Measurements from ENCODE around the gene ZPBP2.
"Not testable (repeated sequence)": the region's sequence is repeated elsewhere in the genome, so short reads cannot be mapped to it uniquely, and the experiment has no call there.

Gene ZPBP2
- total RNA-seq: 0.18 to 0.27 (median 0.22) reads per million in 4 experiments

DNA sequence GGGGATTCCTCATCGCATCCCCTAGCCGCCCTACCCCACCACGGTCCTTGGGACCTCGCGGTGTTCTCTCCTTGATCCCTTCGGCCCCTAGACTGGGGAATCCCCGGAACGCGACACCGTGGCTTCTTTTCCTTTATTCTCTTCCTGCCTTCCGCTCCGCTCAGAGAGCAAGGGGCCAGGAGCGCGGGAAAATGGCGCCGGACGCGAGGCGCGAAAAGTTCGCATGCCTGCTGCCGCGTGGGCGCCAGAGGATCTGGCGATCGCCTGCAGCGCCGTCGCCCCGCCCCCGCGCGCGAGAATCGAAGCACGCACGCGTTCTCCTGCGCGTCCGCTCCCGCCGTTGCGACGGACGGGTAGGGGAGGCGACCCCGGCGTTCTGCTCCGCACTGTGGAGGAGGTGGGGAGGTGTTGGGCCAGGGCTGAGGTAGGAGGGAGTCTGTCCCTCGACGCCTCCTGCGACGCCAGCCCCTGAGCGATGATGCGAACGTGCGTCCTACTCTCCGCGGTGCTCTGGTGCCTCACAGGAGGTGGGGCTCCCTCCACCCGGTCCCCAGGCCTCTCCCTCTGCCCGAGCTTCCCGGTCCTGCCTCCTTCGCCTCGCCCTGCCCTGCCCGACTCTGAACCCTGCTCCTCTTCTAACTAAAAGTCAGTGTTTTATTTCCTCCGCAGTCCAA lies at the start of gene ZPBP2:
ZPBP2 (plus strand) TSS at position 323 of the 674 bp plus-strand sequence; CDS start at position 476, 153 bp downstream.
- DNase-seq: no peak

DNA sequence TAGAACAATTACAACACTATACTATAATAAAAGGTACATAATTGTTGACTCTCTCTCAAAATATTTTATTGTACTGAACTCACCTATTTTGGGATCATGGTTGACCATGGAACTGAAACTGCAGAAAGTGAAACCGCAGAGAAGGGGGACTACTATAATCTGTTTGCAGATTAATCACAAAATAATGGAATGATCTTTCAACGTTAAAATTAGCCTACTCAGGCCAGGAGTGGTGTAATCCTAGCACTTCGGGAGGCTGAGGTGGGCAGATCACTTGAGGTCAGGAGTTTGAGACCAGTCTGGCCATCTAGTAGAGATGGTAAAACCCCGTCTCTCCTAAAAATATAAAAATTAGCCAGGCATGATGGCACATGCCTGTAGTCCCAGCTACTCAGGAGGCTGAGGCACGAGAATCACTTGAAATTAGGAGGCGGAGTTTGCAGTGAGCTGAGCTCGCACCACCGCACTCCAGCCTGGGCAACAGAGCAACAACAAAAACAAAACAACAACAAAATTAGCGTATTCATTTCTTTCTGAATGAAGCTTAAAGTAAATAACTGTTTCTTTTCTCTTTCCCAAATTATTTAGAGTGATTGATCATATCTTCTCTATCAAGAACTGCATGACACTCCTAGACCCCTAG lies 49.5 kb upstream of the ZPBP2 start:
- no peak for DNase-seq

GRCh38 chr17:39820541-39820940 lies 47.5 kb upstream of the ZPBP2 start:
- no peak for DNase-seq

GRCh38 chr17:39820987-39821386 lies 47.0 kb upstream of the ZPBP2 start:
- DNase-seq: no peak

GRCh38 chr17:39822051-39822451 lies 46.0 kb upstream of the ZPBP2 start:
- no peak for DNase-seq

DNA sequence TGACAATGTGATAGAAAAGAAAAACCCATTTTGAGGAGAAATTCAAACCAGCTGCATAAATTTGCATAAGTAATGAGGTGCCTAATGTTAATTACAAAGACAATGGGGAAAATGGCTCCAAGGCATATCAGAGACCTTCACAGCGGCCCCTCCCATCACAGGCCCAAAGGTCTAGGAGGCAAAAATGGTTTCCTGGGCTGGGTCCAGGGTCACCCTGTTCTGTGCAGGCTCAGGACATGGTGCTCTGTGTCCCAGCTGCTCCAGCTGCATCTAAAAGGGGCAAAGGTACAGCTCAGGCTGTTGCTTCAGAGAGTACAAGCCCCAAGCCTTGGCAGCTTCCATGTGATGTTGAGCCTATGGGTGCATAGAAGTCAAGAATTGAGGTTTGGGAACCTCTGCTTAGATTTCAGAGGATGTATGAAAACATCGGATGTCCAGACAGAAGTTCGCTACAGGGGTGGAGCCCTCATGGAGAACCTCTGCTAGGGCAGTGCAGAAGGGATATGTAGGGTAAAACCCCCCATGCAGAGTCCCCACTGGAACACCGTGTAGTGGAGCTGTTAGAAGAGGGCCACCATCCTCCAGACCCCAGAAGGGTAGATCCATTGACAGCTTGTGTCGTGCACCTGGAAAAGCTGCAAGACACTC lies 44.5 kb upstream of the ZPBP2 start:
- DNase-seq: no peak

- DNase-seq: no peak
These were observed 41.7 kb upstream of the ZPBP2 start for GRCh38 chr17:39826334-39826733.

DNA sequence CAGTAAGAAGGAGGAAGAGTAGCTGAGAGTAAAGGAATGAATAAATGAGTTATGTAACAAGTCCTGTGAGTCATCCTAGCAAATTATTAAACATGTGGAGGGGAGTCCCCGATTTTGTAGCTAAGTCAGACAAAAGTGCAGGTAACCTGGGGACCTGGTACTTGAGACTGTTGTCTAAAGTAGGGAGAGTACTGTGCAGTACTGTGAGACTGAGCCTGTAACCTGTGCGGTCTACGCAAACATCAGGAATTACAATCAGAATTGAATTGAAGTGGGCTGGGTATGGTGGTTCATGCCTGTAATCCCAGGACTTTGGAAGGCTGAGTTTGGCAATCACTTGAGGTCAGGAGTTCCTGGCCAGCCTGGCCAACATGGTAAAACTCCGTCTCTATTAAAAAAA lies 39.6 kb upstream of the ZPBP2 start:
- no peak for DNase-seq

DNA sequence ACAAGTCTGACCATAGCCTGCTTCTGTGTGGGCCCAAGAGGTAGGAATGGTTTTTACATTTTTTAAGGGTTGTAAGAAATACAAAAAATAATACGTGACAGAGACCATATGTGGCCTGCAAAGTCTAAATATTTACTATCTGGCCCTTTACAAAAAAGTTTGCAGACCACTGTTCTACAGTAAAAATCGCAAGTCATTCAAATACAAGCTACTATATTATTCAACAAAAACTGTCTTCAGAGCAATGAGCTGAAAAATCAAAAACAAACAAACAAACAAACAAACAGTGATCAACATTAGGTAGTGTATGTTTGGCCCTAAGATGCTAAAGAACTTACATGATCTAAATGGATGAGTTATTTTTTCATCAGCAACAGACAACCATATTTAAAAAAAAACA lies 36.4 kb upstream of the ZPBP2 start:
- no peak for DNase-seq

DNA sequence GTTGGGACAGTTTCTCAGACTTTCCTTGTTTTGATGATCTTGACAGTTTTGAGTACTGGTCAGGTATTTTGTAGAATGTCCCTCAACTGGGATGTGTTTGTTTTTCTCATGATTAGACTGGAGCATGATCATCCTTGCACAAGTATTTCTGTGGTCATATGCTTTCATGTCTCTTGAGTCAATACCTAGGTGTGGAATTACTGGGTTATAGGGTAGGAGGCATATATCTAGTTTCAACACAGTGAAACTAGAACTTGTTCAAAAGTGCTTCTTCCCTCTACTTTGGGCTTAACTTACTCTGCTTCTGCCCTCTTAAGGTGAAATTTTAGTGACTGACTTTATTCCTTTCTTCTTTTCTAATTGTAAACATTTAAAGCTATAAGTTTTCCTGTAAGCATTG lies 34.0 kb upstream of the ZPBP2 start:
- no peak for DNase-seq

GRCh38 chr17:39835038-39835786 lies 32.8 kb upstream of the ZPBP2 start:
- DNase-seq: no peak

DNA sequence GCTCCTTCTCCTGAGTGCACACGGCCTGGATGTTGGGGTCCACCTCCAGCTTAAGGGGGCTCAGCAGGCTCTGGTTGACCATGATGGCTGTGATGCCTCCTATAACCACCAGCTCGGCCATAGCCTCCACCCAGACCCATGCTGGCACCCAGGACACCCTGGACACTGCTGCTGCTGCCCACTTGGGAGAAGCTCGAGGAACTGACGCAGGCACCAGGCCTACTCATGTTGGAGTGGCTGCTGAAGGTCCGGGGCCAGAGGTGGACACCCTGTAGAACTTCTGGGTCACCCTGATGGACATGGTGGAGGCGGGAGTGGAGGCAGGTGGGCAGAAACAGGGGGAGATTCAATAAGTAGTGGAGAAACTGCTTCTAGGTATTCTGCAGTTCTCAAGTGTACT lies 31.9 kb upstream of the ZPBP2 start:
- DNase-seq: no peak

- DNase-seq: no peak
These were observed 29.9 kb upstream of the ZPBP2 start for GRCh38 chr17:39838057-39838456.

DNA sequence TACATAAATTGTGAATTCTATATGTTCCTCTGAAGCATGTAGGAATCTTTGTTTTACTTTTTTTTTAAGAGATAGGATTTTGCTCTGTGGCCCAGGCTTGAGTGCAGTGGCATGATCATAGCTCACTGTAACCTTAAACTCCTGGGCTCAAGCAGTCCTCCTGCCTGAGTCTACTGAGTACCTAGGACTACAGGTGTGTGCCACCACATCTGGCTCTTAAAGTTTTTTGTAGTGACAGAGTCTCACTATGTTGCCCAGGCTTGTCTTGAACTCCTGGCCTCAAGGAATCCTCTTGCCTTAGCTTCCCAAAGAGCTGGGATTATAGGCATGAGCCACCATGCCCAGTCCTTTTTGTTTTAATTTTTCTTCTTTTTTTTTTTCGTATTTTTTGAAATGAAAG lies 29.2 kb upstream of the ZPBP2 start:
- DNase-seq: no peak

DNA sequence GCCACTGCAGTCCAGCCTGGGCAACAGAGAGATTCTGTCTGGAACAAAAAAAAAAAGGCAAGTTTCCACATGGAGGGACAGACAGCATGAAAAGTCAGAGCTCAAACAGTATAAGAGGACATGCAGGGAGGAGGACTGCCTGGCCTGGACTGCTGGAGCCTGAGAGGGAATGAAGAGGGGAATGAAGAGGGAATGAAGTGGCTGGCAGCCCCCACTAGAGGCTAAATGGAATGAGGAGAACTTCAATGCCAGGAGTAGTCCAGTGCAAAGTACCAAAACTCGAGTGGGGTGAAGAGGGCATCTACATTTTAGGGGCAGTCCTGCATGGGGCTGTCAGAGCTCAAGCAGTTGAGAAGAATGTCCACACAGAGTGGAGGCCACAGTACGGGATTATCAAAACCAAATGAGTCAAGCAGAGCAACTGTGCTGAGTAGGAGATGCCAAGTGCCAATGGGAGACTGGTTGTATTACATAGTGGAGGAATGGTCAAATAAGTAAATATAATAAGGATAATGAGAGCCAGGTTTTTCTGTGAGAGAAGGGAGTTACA lies 26.8 kb upstream of the ZPBP2 start:
- no peak for DNase-seq

DNA sequence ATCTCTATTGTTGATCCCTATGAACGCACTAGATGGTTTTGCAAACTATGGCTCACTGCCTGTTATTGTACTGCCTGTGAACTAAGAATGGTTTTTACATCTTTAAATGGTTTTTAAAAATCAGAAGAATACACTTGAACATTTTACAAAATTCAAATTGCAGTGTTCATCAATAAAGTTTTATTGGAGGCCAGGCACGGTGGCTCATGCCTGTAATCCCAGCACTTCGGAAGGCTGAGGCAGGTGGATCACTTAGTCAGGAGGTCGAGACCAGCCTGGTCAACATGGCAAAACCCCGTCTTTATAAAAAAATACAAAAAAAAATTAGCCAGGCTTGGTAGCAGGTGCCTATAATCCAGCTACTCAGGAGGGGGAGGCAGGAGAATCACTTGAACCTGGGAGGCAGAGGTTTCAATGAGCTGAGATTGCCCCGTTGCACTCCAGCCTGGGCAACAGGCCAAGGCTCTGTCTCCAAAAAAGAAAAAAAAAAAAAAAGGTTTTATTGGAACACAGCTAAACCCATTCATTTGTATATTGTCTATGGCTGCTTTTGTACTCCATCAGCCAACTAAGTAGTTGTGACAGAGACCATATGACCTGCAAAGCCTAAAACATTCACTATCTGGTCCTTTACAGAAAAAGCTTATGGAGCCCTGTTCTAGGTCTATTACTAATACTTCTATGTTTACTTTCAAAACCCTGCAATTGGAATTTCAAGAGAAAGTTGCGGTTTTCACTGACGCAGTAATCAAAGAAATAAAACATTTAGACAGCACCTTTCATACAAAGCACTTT lies 22.8 kb upstream of the ZPBP2 start:
- DNase-seq: no peak

- no peak for DNase-seq
These were observed 21.8 kb upstream of the ZPBP2 start for GRCh38 chr17:39846205-39846604.

- no peak for DNase-seq
These were observed 19.4 kb upstream of the ZPBP2 start for GRCh38 chr17:39848600-39848999.

DNA sequence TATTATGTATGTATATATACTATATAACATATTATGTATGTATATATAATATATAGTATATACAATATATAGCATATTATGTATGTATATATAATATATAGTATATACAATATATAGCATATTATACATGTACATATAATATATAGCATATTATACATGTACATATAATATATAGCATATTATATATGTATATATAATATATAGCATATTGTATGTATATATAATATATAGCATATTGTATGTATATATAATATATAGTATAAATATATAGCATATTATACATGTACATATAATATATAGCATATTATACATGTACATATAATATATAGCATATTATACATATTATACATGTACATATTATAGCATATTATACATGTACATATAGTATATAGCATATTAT lies 17.8 kb upstream of the ZPBP2 start:
- DNase-seq: not testable (repeated sequence)

DNA sequence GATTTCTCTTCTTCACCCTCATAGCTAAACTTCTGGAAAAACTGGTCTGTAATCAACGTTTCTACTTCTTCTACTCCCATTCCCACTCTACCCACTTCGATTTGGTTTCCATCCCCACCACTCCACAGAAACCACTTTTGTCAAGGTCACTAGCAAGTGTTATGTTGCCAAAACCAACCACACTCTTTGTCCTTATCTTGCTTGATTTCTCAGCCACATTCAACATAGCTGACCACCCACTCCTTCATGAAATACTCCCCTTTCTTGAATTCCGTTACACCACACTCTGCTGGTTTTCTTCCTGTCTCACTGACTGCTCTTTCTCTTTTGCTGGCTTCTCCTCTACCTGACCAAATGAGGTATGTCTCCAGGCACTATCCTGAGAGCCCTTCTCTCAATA lies 15.8 kb upstream of the ZPBP2 start:
- no peak for DNase-seq

DNA sequence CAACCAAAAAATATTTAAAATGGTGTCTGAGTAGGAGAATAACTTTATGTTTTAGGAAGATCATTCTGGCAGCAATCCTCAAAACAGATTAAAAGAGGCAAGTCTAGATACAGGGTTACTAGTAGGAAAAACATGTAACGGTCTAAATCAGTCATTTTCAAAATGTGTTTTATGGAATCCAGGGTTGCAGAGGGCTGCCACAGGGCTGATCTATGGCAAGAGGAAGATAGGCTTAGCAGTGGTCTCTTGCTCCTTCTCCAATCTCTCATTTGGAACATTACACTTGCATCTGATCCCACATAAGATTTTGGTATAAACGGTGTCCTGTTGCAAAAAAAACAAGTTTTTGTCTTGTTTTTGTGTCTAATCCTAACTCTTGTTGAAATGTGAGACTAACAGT lies 13.1 kb upstream of the ZPBP2 start:
- DNase-seq: no peak

DNA sequence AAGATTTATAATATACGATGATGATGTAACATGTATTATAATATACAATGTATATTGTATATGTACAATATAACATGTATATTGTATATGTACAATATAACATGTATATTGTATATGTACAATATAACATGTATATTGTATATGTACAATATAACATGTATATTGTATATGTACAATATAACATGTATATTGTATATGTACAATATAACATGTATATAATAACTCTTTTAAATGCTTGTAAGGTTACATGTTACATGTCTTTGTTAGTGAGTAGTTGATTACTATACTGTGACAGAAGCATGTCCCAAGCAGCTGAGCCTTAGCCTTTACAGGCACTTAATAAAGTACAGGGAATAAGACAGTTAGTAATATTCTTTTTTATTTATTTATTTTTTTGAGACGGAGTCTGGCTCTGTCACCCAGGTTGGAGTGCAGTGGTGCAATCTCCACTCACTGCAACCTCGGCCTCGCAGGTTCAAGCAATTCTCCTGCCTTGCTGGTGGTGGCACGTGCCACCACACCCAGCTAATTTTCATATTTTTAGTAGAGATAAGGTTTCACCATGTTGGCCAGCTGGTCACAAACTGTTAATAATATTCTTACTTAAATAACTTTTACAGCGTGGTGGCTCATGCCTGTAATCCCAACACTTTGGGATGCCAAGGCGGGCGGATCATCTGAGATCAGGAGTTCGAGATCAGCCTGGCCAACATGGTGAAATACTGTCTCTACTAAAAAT lies 11.9 kb upstream of the ZPBP2 start:
- DNase-seq: not testable (repeated sequence)

Measured in effector CD8-positive, alpha-beta T cell (primary cell).